HepG2 (cell line): ENCODE data around the gene SLCO2B1. TPM values are rescaled to one million over a fixed set of nuclear protein-coding genes. Genes with fewer than 3 reads are reported as not detected.
A peak's percentile ranks its signal among the peaks of the same experiment; 100 is the strongest.

Source experiments
- ATAC-seq: fragments of 200-7000 bp; cut with Tn5 transposase; 3 replicates; pipeline ENCODE4 v1.9.1; 2020; ENCODE audit warnings: mild to moderate bottlenecking, moderate library complexity
- BruUV-seq: library from RNA; stranded (reverse); fragments of 400-500 nt; replicated peaks from 2 replicates; lab custom pipeline; 2021; lab: Mats Ljungman, UMichigan
- CTCF ChIA-PET: fragments of 300-600 bp; formaldehyde crosslinking; extraction: SDS; loops from one replicate; lab custom pipeline; 2021; ENCODE audit warnings: low total read pairs, inconsistent platforms, low intra/inter-chr PET ratio; lab: Yijun Ruan, JAX
- POLR2A ChIA-PET: fragments of 350-600 bp; sonication (Branson Sonifier 250); formaldehyde crosslinking; loops from one replicate; lab custom pipeline; 2020; ENCODE audit warnings: antibody characterized with exemption, inconsistent platforms; lab: Yijun Ruan, JAX
- DNase-seq: peaks from one replicate; pipeline ENCODE4 v3.0.0-alpha.2; 2015; ENCODE audit warnings: low spot score
- FAIRE-seq: peaks from 3 replicates; lab custom pipeline; 2011; peaks lifted over from hg19 to GRCh38; lab: Jason Lieb, UNC
- H2AFZ ChIP-seq: one replicate; pipeline ENCODE4 v1.6.1; 2011; ENCODE audit warnings: low read length, inconsistent platforms
- H3K27ac ChIP-seq: fragments of 300-600 bp; 3 replicates; pipeline ENCODE4 v1.8.0; 2011; ENCODE audit warnings: mixed run types, mild to moderate bottlenecking, mixed read lengths, low read length, inconsistent platforms; ENCODE audit not compliant: insufficient read depth; ENCODE audit errors: extremely low read length
- H3K27me3 ChIP-seq, 2 experiments: fragments of 200-600 bp in 1 of 2; 2 replicates in 1 of 2; 3 replicates in 1 of 2; pipeline versions ENCODE4 v1.6.0 to v1.8.0; 2011; ENCODE audit warnings: low read length in 2 of 2, mild to moderate bottlenecking in 2 of 2, moderate library complexity in 2 of 2, inconsistent platforms in 1 of 2; ENCODE audit not compliant: insufficient read depth in 2 of 2, control insufficient read depth in 1 of 2
- H3K36me3 ChIP-seq, 2 experiments: fragments of 200-600 bp in 1 of 2; replicated peaks in 1 of 2; 2 replicates in 1 of 2; 3 replicates in 1 of 2; pipeline versions ENCODE4 v1.5.1 to v1.8.0; 2011; ENCODE audit warnings: low read length in 2 of 2, inconsistent platforms in 1 of 2; ENCODE audit not compliant: insufficient read depth in 2 of 2, control insufficient read depth in 1 of 2
- H3K4me1 ChIP-seq: 2 replicates; pipeline ENCODE4 v1.5.1; 2012; ENCODE audit warnings: low read length, inconsistent platforms; ENCODE audit not compliant: insufficient read depth
- H3K4me2 ChIP-seq: 2 replicates; pipeline ENCODE4 v1.6.0; 2011; ENCODE audit warnings: low read depth, low read length, inconsistent platforms
- H3K4me3 ChIP-seq, 3 experiments: fragments of 200-600 bp in 1 of 3; sonication (generic), shearing (Covaris generic) in 1 of 3; replicated peaks in 1 of 3; 2 replicates each; pipeline ENCODE4 v1.5.1; 2011 to 2016; ENCODE audit warnings: low read length in 3 of 3, inconsistent platforms in 2 of 3, low read depth in 2 of 3, mild to moderate bottlenecking in 2 of 3, control low read depth in 1 of 3, mixed read lengths in 1 of 3; ENCODE audit not compliant: insufficient read depth in 1 of 3
- H3K79me2 ChIP-seq: one replicate; pipeline ENCODE4 v1.6.1; 2011; ENCODE audit warnings: low read length, inconsistent platforms; ENCODE audit not compliant: insufficient read depth
- H3K9ac ChIP-seq: 2 replicates; pipeline ENCODE4 v1.6.0; 2011; ENCODE audit warnings: mild to moderate bottlenecking, low read depth, low read length, inconsistent platforms; ENCODE audit not compliant: insufficient read depth
- H3K9me3 ChIP-seq: 2 replicates; pipeline ENCODE4 v1.5.1; 2012; ENCODE audit warnings: mild to moderate bottlenecking, low read length
- H4K20me1 ChIP-seq: 2 replicates; pipeline ENCODE4 v1.6.0; 2011; ENCODE audit warnings: inconsistent platforms, mild to moderate bottlenecking, low read length, moderate library complexity; ENCODE audit not compliant: insufficient read depth
- HNF4G ChIP-seq, 2 experiments: sonication (generic) in 1 of 2; formaldehyde crosslinking in 1 of 2; IDR thresholded peaks; 2 replicates each; pipeline versions ENCODE4 v1.4.0 to v1.6.1; 2011 to 2020; ENCODE audit warnings: borderline replicate concordance in 2 of 2, low read depth in 2 of 2, mild to moderate bottlenecking in 2 of 2, low read length in 1 of 2, missing genetic modification reagents in 1 of 2, moderate library complexity in 1 of 2
- JUND ChIP-seq: sonication (generic); formaldehyde crosslinking; IDR thresholded peaks from 2 replicates; pipeline ENCODE4 v1.8.0; 2022; ENCODE audit warnings: mild to moderate bottlenecking, missing genetic modification reagents
- PPARG ChIP-seq: conservative IDR thresholded peaks from 2 replicates; pipeline ENCODE4 v1.6.1; 2016; ENCODE audit warnings: missing biosample characterization, missing genetic modification reagents
- TCF7L2 ChIP-seq: IDR thresholded peaks from 2 replicates; pipeline ENCODE4 v1.6.1; 2011; ENCODE audit warnings: mild to moderate bottlenecking, low read depth, low read length, moderate library complexity
- ZNF354B ChIP-seq: sonication (generic); formaldehyde crosslinking; IDR thresholded peaks from 2 replicates; pipeline ENCODE4 v1.8.0; 2022; ENCODE audit warnings: mild to moderate bottlenecking, missing genetic modification reagents
- ZNF616 ChIP-seq: sonication (generic); formaldehyde crosslinking; IDR thresholded peaks from 2 replicates; pipeline ENCODE4 v1.5.0; 2020; ENCODE audit warnings: low read depth, mild to moderate bottlenecking, missing genetic modification reagents
- ZNF775 ChIP-seq: sonication (generic); formaldehyde crosslinking; IDR thresholded peaks from 2 replicates; pipeline ENCODE4 v1.4.0; 2020; ENCODE audit warnings: missing genetic modification reagents, mild to moderate bottlenecking, moderate library complexity, borderline replicate concordance
- WGBS: methylation state at CpG from one replicate; pipeline ENCODE4 v1.1.6; 2017; ENCODE audit warnings: low lambda C conversion rate; 5-methylcytosine and 5-hydroxymethylcytosine counted together
- in situ Hi-C: cut with HindIII; loops from 2 replicates; pipeline ENCODE4 v1.10.0; 2017; ENCODE audit warnings: low pct_unique_long_range_greater_than_20kb; ENCODE audit not compliant: extremely low pct_ligation_motif_present
- intact Hi-C: fragments of 100-400 bp; cut with micrococcal nuclease; formaldehyde crosslinking; loops from one replicate; pipeline ENCODE4 v1.10.0; 2022; ENCODE audit not compliant: unreplicated experiment
- polyA plus RNA-seq, 8 experiments: library from polyadenylated mRNA; depleted of rRNA in 3 of 8; stranded (reverse) in 7 of 8; unstranded in 1 of 8; fragments of >200 nt; fragmentation: Illumina TruSeq in 4 of 8; extraction: Trizol in 4 of 8; gene quantifications; 2 replicates each; pipeline versions ENCODE4 v1.2.1 to v1.2.3, GENCODE V29; 2011 to 2016; ENCODE audit warnings: low read depth in 4 of 8, missing spikeins in 1 of 8, mixed read lengths in 1 of 8; ENCODE audit not compliant: insufficient read depth in 1 of 8
- total RNA-seq, 5 experiments: library from RNA; depleted of rRNA; stranded (reverse); fragments of >200 nt; fragmentation: Illumina TruSeq; extraction: Trizol; gene quantifications; 2 replicates each; pipeline ENCODE4 v1.2.3, GENCODE V29; 2016; ENCODE audit warnings: low read depth in 1 of 5
- TF ChIP-seq, protein P1 (sequence below): sonication (generic); formaldehyde crosslinking; IDR thresholded peaks from 2 replicates; pipeline ENCODE4 v1.5.1; 2020; ENCODE audit warnings: mild to moderate bottlenecking, moderate library complexity, missing genetic modification reagents
- TF ChIP-seq, protein P2 (sequence below): sonication (generic); formaldehyde crosslinking; IDR thresholded peaks from 2 replicates; pipeline ENCODE4 v1.4.0; 2020; ENCODE audit warnings: missing genetic modification reagents, mild to moderate bottlenecking, borderline replicate concordance
- TF ChIP-seq, protein P3 (sequence below): sonication (generic); formaldehyde crosslinking; IDR thresholded peaks from 2 replicates; pipeline ENCODE4 v1.4.0; 2020; ENCODE audit warnings: missing genetic modification reagents, mild to moderate bottlenecking, borderline replicate concordance

SLCO2B1 gene
- total and polyA plus RNA-seq, 2 of the 13 experiments (the other 11 are each of a cell fraction or from before 2014, with no cell fraction given) = 15.3 to 19.8 TPM

DNA sequence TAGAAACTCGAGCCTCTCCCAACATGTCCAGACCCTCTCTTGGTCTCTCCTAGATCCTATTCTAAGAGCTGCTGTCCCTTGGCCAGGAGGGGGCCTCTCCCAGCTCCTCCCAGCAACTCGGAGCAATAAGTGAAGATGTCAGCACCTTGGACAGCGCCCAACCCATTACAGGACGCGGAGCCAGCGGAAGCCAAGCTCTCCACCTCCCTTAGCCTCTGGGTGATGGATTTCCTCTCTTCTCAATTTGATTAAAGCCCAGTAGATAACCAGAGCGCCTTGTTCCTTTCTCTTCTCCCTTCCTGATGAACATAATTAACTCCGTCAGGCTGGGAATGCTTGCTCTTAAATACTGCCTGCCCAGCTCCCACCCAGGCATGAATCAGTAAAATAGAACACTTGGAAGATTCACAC lies 63.5 kb downstream of the SLCO2B1 start:
- CTCF ChIA-PET = interaction anchor here (0.7 to 1.9 kb wide), 5 partner anchors 21 to 74 kb away, joined by 3 to 6 read pairs (median 6); no protein-coding TSS in a partner anchor
- H3K4me1 ChIP-seq = no peaks in the 10 kb centered on the region
- peak; percentile 87 for FAIRE-seq
- no peak overlapping the region for H3K27ac ChIP-seq
- H3K9ac ChIP-seq = no peak overlapping the region
- no peaks in the 10 kb centered on the region for H3K9me3 ChIP-seq
- H3K36me3 ChIP-seq = no peaks in the 10 kb centered on the region
- BruUV-seq = no TSS peak
- WGBS = 3% methylated on average over 8 of the region's 8 CpGs
- 0 out of 5 replicates have a peak, but pooled peaks cover 0 to 3% of the 10 kb centered on the region in 2 experiments for H3K27me3 ChIP-seq
- no peak overlapping the region for H3K4me2 ChIP-seq
- in situ Hi-C loops = loop anchor here (5.0 kb wide), 1 partner anchor 33 kb away; no protein-coding TSS in a partner anchor
- no peaks in the 10 kb centered on the region for H3K79me2 ChIP-seq
- no peak overlapping the region for H3K4me3 ChIP-seq
- peak; percentile 98 for ATAC-seq
- intact Hi-C loops = loop anchor here (1.0 kb wide), 1 partner anchor 19 kb away; no protein-coding TSS in a partner anchor
- no peak overlapping the region for H2AFZ ChIP-seq
- POLR2A ChIA-PET = interaction anchor here (1.1 kb wide), 3 partner anchors 9 to 55 kb away, joined by 3 to 5 read pairs (median 4); no protein-coding TSS in a partner anchor
- peak; percentile 82 for DNase-seq
- no peaks in the 10 kb centered on the region for H4K20me1 ChIP-seq
- TF ChIP-seq ZNF616 (CRISPR knock-in tag) (peak; percentile 88; the same call in 1 of the 2 replicates), ZNF354B (CRISPR knock-in tag) (0 out of 2 replicates have a peak, but pooled peaks have one; percentile 33), JUND (CRISPR knock-in tag) (no peak), TCF7L2 (no peak), PPARG (CRISPR knock-in tag) (peak; percentile 82), HNF4G (IDR thresholded peaks at IDR 0.05; ENCODE audit: borderline replicate concordance, low read depth, low read length) (no peak), HNF4G (CRISPR knock-in tag; IDR thresholded peaks at IDR 0.05; ENCODE audit: borderline replicate concordance, low read depth) (no peak), ZNF775 (0 out of 2 replicates have a peak, but pooled peaks have one; percentile 41)
- TF ChIP-seq, protein P1, sequence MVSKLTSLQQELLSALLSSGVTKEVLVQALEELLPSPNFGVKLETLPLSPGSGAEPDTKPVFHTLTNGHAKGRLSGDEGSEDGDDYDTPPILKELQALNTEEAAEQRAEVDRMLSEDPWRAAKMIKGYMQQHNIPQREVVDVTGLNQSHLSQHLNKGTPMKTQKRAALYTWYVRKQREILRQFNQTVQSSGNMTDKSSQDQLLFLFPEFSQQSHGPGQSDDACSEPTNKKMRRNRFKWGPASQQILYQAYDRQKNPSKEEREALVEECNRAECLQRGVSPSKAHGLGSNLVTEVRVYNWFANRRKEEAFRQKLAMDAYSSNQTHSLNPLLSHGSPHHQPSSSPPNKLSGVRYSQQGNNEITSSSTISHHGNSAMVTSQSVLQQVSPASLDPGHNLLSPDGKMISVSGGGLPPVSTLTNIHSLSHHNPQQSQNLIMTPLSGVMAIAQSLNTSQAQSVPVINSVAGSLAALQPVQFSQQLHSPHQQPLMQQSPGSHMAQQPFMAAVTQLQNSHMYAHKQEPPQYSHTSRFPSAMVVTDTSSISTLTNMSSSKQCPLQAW (CRISPR knock-in tag) = peak; percentile 56; the same call in 1 of the 2 replicates
- TF ChIP-seq, protein P2, sequence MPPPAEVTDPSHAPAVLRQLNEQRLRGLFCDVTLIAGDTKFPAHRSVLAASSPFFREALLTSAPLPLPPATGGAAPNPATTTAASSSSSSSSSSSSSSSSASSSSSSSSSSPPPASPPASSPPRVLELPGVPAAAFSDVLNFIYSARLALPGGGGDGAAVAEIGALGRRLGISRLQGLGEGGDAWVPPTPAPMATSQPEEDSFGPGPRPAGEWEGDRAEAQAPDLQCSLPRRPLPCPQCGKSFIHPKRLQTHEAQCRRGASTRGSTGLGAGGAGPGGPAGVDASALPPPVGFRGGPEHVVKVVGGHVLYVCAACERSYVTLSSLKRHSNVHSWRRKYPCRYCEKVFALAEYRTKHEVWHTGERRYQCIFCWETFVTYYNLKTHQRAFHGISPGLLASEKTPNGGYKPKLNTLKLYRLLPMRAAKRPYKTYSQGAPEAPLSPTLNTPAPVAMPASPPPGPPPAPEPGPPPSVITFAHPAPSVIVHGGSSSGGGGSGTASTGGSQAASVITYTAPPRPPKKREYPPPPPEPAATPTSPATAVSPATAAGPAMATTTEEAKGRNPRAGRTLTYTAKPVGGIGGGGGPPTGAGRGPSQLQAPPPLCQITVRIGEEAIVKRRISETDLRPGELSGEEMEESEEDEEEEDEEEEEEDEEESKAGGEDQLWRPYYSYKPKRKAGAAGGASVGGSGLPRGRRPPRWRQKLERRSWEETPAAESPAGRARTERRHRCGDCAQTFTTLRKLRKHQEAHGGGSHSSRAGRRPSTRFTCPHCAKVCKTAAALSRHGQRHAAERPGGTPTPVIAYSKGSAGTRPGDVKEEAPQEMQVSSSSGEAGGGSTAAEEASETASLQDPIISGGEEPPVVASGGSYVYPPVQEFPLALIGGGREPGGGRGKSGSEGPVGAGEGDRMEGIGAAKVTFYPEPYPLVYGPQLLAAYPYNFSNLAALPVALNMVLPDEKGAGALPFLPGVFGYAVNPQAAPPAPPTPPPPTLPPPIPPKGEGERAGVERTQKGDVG (CRISPR knock-in tag) = no peak
- TF ChIP-seq, protein P3, sequence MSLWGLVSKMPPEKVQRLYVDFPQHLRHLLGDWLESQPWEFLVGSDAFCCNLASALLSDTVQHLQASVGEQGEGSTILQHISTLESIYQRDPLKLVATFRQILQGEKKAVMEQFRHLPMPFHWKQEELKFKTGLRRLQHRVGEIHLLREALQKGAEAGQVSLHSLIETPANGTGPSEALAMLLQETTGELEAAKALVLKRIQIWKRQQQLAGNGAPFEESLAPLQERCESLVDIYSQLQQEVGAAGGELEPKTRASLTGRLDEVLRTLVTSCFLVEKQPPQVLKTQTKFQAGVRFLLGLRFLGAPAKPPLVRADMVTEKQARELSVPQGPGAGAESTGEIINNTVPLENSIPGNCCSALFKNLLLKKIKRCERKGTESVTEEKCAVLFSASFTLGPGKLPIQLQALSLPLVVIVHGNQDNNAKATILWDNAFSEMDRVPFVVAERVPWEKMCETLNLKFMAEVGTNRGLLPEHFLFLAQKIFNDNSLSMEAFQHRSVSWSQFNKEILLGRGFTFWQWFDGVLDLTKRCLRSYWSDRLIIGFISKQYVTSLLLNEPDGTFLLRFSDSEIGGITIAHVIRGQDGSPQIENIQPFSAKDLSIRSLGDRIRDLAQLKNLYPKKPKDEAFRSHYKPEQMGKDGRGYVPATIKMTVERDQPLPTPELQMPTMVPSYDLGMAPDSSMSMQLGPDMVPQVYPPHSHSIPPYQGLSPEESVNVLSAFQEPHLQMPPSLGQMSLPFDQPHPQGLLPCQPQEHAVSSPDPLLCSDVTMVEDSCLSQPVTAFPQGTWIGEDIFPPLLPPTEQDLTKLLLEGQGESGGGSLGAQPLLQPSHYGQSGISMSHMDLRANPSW (CRISPR knock-in tag) = no peak
